Left lung (tissue), 10 donors: ENCODE data around the gene HNMT. TPM values are rescaled to one million over a fixed set of nuclear protein-coding genes. Genes with fewer than 3 reads are reported as not detected.

ENCODE experiments used
- ATAC-seq: fragments of 200-7000 bp; cut with Tn5 transposase; one replicate; pipeline ENCODE4 v1.9.1; 2020; ENCODE audit warnings: moderate library complexity
- DNase-seq, 4 donors: peaks; one replicate each; pipeline ENCODE4 v3.0.0-alpha.2; 2013 to 2020
- H3K27ac ChIP-seq, 2 donors: fragments of 200-600 bp; sonication (generic) in 1 of 2; one replicate each; pipeline versions ENCODE4 v1.5.0 to v1.8.0; 2020 to 2021
- H3K27me3 ChIP-seq, 2 donors: fragments of 200-600 bp; sonication (generic) in 1 of 2; one replicate each; pipeline versions ENCODE4 v1.5.0 to v1.8.0; 2020 to 2021
- H3K36me3 ChIP-seq, 2 donors: fragments of 200-600 bp; sonication (generic) in 1 of 2; one replicate each; pipeline versions ENCODE4 v1.5.0 to v1.8.0; 2020 to 2021
- H3K4me1 ChIP-seq, 2 donors: fragments of 200-600 bp; one replicate each; pipeline ENCODE4 v1.8.0; 2021
- H3K4me3 ChIP-seq, 2 donors: fragments of 200-600 bp; sonication (generic) in 1 of 2; one replicate each; pipeline versions ENCODE4 v1.5.0 to v1.8.0; 2020 to 2021; ENCODE audit warnings: mild to moderate bottlenecking in 1 of 2
- H3K9me3 ChIP-seq, 2 donors: fragments of 200-600 bp; sonication (generic) in 1 of 2; one replicate each; pipeline versions ENCODE4 v1.5.0 to v1.8.0; 2020 to 2021
- CTCF ChIP-seq, 2 donors: fragments of 200-600 bp; sonication (generic) in 1 of 2; IDR thresholded peaks; one replicate each; pipeline versions ENCODE4 v1.5.0 to v1.8.0; 2021; ENCODE audit warnings: antibody characterized with exemption in 2 of 2
- intact Hi-C, 2 donors: fragments of 100-400 bp; cut with DNase I; formaldehyde crosslinking; loops; one replicate each; pipeline versions ENCODE4 v1.11.2 to v1.14.2; 2022
- polyA plus RNA-seq, 6 donors: library from polyadenylated mRNA; unstranded; fragments of 120-200 nt; gene quantifications; one replicate each; pipeline ENCODE4 v1.2.1, GENCODE V29; 2013; ENCODE audit not compliant: insufficient read length in 6 of 6
- total RNA-seq, 2 donors: library from RNA; stranded (reverse); fragmentation: NEBNext Ultra II Directional; extraction: Animal tissue kit (Norgen Biotek cat#: 25700); gene quantifications; one replicate each; pipeline ENCODE4 v1.2.1, GENCODE V29; 2021
- donor health status: DM: no; HTN: yes; CAD: no.
- donor health status: DM: no; HTN: no; CAD: no.

Gene HNMT
- total and polyA plus RNA-seq, 8 donors, result 53.0 to 98.9 (median 82.8) TPM

- Histone ChIP-seq H3K27me3 (no peaks in the 10 kb centered on the region), H3K27ac (no peak overlapping the region), H3K36me3 (no peaks in the 10 kb centered on the region), H3K4me1 (peaks cover 0 to 3% of the 10 kb centered on the region in 2 donors), H3K4me3 (no peak overlapping the region), H3K9me3 (no peaks in the 10 kb centered on the region)
- DNase-seq, result no peak
- no peak for ATAC-seq
- TF ChIP-seq CTCF (IDR thresholded peaks at IDR 0.05), result no peak
- intact Hi-C loops, result no loop called here
These were observed 7.2 kb upstream of the HNMT start for GRCh38 chr2:137957033-137957432.

GRCh38 chr2:137959166-137959565 lies 5.1 kb upstream of the HNMT start:
- intact Hi-C loops, result no loop called here
- no peak for TF ChIP-seq CTCF (IDR thresholded peaks at IDR 0.05)
- no peak for ATAC-seq
- peak overlapping the region in 1 of 2 donors; percentile 69 for H3K27ac ChIP-seq
- peaks cover 8 to 11% of the 10 kb centered on the region in 2 donors for H3K4me1 ChIP-seq
- no peak for DNase-seq
- no peaks in the 10 kb centered on the region for H3K27me3 ChIP-seq
- H3K36me3 ChIP-seq, result no peaks in the 10 kb centered on the region
- no peak overlapping the region for H3K4me3 ChIP-seq
- H3K9me3 ChIP-seq, result no peaks in the 10 kb centered on the region

DNA sequence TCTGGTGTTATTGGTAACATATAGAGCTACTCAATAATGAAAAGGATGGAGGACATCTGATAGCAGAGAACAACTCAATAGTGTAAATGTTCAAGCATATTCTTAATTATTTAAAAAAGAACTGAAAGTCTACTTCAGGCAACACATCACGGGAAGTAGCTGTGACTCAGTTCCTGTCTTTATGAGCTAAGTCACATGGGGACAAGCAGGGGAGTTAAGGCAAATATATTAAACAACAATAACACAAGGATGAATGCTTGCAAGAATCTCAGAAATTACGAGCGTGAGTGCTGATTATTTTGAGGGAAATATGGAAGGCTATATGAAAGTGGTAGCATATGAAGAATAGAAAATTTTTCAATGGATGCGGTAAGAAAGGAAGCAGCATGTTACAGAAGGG lies 4.0 kb upstream of the HNMT start:
- Histone ChIP-seq H3K4me3 (no peak overlapping the region), H3K9me3 (no peaks in the 10 kb centered on the region), H3K36me3 (no peaks in the 10 kb centered on the region), H3K27me3 (no peaks in the 10 kb centered on the region), H3K27ac (peak overlapping the region in 1 of 2 donors; percentile 69), H3K4me1 (peaks cover 8 to 11% of the 10 kb centered on the region in 2 donors)
- intact Hi-C loops, result no loop called here
- no peak for TF ChIP-seq CTCF (IDR thresholded peaks at IDR 0.05)
- ATAC-seq (no peak), DNase-seq (no peak)

GRCh38 chr2:137961602-137962001 lies 2.7 kb upstream of the HNMT start:
- Histone ChIP-seq H3K27ac (no peak overlapping the region), H3K36me3 (no peaks in the 10 kb centered on the region), H3K4me3 (no peak overlapping the region), H3K27me3 (no peaks in the 10 kb centered on the region), H3K9me3 (no peaks in the 10 kb centered on the region), H3K4me1 (peaks cover 8 to 12% of the 10 kb centered on the region in 2 donors)
- TF ChIP-seq CTCF (IDR thresholded peaks at IDR 0.05), result no peak
- intact Hi-C loops, result no loop called here
- DNase-seq (no peak), ATAC-seq (no peak)

DNA sequence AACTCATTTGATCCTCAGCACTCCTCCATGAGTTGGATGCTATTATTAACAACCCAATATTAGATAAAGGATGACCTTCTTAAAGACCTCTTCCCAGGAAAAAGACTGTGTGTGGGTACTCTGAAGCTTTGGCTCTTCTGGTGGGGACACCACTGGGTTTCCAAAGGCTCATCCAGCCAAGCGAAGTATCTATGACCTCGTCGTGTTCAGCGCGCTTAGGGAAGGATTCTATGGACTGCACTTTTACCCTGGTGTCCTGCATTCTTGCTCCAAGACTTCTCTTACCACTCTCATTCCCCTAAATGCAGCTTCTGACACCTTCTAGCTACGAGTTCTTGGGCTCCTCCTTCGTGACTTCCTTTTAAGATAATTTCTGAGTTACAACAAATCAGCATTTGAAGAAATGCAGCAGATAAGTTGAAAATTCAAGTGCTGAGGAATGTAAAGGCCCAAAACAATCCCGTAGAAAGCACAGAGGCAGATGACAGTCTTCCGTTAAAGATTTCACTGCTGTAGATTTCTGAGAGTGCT lies 673 bp upstream of the HNMT start:
- Histone ChIP-seq H3K36me3 (no peaks in the 10 kb centered on the region), H3K4me3 (peak overlapping the region; percentile 43 to 46), H3K4me1 (peaks cover 8 to 29% of the 10 kb centered on the region in 2 donors), H3K27ac (peak overlapping the region; percentile 87 to 94), H3K9me3 (no peaks in the 10 kb centered on the region), H3K27me3 (no peaks in the 10 kb centered on the region)
- intact Hi-C loops, result no loop called here
- peak; percentile 3 for ATAC-seq
- DNase-seq, result no peak
- no peak for TF ChIP-seq CTCF (IDR thresholded peaks at IDR 0.05)
